Body of pancreas (tissue), 4 donors: ENCODE results near the gene FOXE3. TPM values are rescaled to one million over a fixed set of nuclear protein-coding genes. Genes with fewer than 3 reads are reported as not detected.

Experiments
- ATAC-seq: fragments of 150-250 bp; one replicate; pipeline ENCODE4 v1.9.1; 2016
- DNase-seq, 4 donors: peaks; one replicate each; pipeline ENCODE4 v3.0.0-alpha.2; 2019
- H3K27ac ChIP-seq, 4 donors: fragments of 200-600 bp; sonication (generic); 1 replicate in 3 of 4; 2 replicates in 1 of 4; pipeline versions ENCODE4 v1.5.1 to v1.6.1; 2016 to 2019; ENCODE audit warnings: mild to moderate bottlenecking in 1 of 4, mixed read lengths in 1 of 4, moderate library complexity in 1 of 4
- H3K27me3 ChIP-seq, 2 donors: fragments of 200-600 bp; sonication (generic); one replicate each; pipeline ENCODE4 v1.6.0; 2016; ENCODE audit warnings: mild to moderate bottlenecking in 1 of 2
- H3K36me3 ChIP-seq, 2 donors: fragments of 200-600 bp; sonication (generic); replicated peaks in 1 of 2; 2 replicates each; pipeline ENCODE4 v1.5.1; 2016; ENCODE audit warnings: low read depth in 2 of 2; ENCODE audit not compliant: insufficient read depth in 1 of 2
- H3K4me1 ChIP-seq: fragments of 200-600 bp; sonication (generic); one replicate; pipeline ENCODE4 v1.6.0; 2016
- H3K4me3 ChIP-seq, 2 donors: fragments of 200-600 bp; sonication (generic); 1 replicate in 1 of 2; 2 replicates in 1 of 2; pipeline ENCODE4 v1.5.1; 2016 to 2019
- H3K9me3 ChIP-seq, 3 donors: fragments of 200-600 bp; sonication (generic); 1 replicate in 2 of 3; 2 replicates in 1 of 3; pipeline ENCODE4 v1.5.1; 2016
- CTCF ChIP-seq, 7 experiments: fragments of 450-650 bp in 4 of 7; fragments of 200-600 bp in 3 of 7; sonication (generic) in 3 of 7; IDR thresholded peaks; one replicate each; pipeline ENCODE4 v1.5.1; 2016 to 2019; ENCODE audit warnings: antibody characterized with exemption in 7 of 7
- POLR2A ChIP-seq, 3 donors: fragments of 450-650 bp; IDR thresholded peaks; one replicate each; pipeline ENCODE4 v1.6.1; 2016; ENCODE audit warnings: antibody characterized with exemption in 3 of 3, mild to moderate bottlenecking in 2 of 3
- WGBS, 2 donors: methylation state at CpG; one replicate each; pipeline ENCODE4 v1.1.5; 2017; 5-methylcytosine and 5-hydroxymethylcytosine counted together
- intact Hi-C: fragments of 100-400 bp; cut with DNase I; formaldehyde crosslinking; loops from one replicate; pipeline ENCODE4 v1.15.1; 2023
- total RNA-seq, 2 donors: library from RNA; depleted of rRNA; stranded (reverse); fragments of >200 nt; gene quantifications; one replicate each; pipeline ENCODE4 v1.1.0, GENCODE V29; 2016

Gene FOXE3
- total RNA-seq, 2 donors from 2014 or later: not detected

DNA sequence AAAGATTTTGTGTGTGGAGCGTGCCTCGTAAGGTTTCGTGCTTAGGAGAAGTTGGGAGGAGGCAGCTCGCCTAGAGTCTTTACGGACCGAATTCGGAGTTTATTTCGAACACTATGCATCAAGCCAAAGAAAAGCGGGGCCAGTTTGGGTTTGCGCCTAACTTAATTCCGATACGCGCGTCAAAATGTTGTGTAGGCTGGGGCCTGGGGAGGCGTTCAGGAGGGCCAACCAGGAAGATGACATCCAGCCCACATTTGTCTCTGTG is 28.1 kb downstream of the FOXE3 start:
- intact Hi-C loops: loop anchor here (5.0 kb wide), 1 partner anchor 278 kb away; no protein-coding TSS in a partner anchor
- no peak for ATAC-seq
- Histone ChIP-seq H3K9me3 (no peaks in the 10 kb centered on the region), H3K27ac (no peak overlapping the region), H3K27me3 (peaks cover 0 to 53% of the 10 kb centered on the region in 2 donors), H3K4me3 (no peak overlapping the region), H3K4me1 (peaks cover 17% of the 10 kb centered on the region), H3K36me3 (no peaks in the 10 kb centered on the region)
- TF ChIP-seq POLR2A (IDR thresholded peaks at IDR 0.05) (no peak), CTCF (IDR thresholded peaks at IDR 0.05) (no peak)
- no peak for DNase-seq
- WGBS, 2 donors: 11 to 18% methylated on average over 15 of the region's 15 CpGs

DNA sequence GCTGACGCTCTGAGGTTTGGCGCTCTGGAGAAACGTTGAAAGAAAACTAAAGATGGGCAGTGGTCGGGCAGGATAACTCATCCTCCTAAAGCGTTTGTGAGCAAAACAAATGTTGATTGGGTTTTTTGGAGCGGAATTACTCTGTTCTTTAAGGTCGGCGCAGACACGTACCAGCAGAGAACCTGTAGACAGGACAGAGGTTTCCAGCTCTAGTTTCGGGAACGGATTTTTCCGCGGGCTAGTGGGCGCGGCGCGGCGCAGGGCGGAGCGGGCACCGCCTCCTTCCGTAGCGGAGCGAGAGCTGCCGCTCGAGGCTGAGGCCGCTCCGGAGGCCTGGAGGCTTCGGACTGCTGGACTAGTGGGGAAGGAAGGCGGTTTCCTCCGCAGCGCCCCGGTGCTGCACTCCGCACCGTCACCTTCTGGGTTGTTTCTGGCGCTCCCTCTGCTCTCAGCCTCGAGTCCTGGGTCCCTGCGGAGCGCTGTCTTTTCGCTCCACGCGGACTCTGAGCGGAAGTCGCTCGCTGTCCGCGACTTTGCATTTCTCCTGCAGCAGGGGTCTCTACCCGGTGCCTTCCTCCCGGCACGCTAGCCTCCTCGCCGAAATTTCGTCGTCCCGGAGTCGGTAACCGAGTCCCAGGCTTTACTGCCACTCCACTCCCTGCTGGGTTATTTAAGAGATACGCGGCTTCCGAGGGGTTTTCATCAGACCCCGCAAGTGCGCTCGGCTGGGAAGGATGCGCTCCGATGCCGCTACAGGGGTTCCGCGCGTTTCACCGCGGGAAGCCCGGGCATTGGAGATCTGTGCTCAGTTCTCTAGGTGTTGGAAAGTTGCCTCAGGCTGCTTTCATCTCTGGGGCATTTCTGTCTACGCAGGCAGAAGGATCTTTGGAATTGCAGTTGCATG is 28.7 kb downstream of the FOXE3 start:
- DNase-seq: peak in 3 of 4 donors; percentile 5 to 24 (median 18)
- intact Hi-C loops: loop anchor here (5.0 kb wide), 1 partner anchor 277 kb away; no protein-coding TSS in a partner anchor

GRCh38 chr1:47445823-47446550 is 29.9 kb downstream of the FOXE3 start:
- Histone ChIP-seq H3K4me3 (no peak overlapping the region), H3K4me1 (peaks cover 14% of the 10 kb centered on the region), H3K9me3 (no peaks in the 10 kb centered on the region), H3K36me3 (no peaks in the 10 kb centered on the region), H3K27ac (no peak overlapping the region), H3K27me3 (peaks cover 0 to 54% of the 10 kb centered on the region in 2 donors)
- no peak for DNase-seq
- no peak for ATAC-seq
- TF ChIP-seq CTCF (IDR thresholded peaks at IDR 0.05): no peak
- no peak for TF ChIP-seq POLR2A (IDR thresholded peaks at IDR 0.05)
- intact Hi-C loops: no loop called here
- 6 to 12% methylated on average over 18 to 25 of the region's 25 CpGs for WGBS, 2 donors

More for the DNA sequence above, 28.7 kb downstream of the FOXE3 start:
- H3K4me3 ChIP-seq: no peak overlapping the region
- H3K36me3 ChIP-seq: no peaks in the 10 kb centered on the region
- no peaks in the 10 kb centered on the region for H3K9me3 ChIP-seq
- H3K27ac ChIP-seq: no peak overlapping the region
- peaks cover 14% of the 10 kb centered on the region for H3K4me1 ChIP-seq
- ATAC-seq: peak; percentile 22
- TF ChIP-seq CTCF (IDR thresholded peaks at IDR 0.05) (no peak), POLR2A (IDR thresholded peaks at IDR 0.05) (no peak)
- H3K27me3 ChIP-seq: peaks cover 0 to 54% of the 10 kb centered on the region in 2 donors
- 4 to 7% methylated on average over 45 to 73 of the region's 73 CpGs for whole genome bisulfite sequencing, 2 donors

DNA sequence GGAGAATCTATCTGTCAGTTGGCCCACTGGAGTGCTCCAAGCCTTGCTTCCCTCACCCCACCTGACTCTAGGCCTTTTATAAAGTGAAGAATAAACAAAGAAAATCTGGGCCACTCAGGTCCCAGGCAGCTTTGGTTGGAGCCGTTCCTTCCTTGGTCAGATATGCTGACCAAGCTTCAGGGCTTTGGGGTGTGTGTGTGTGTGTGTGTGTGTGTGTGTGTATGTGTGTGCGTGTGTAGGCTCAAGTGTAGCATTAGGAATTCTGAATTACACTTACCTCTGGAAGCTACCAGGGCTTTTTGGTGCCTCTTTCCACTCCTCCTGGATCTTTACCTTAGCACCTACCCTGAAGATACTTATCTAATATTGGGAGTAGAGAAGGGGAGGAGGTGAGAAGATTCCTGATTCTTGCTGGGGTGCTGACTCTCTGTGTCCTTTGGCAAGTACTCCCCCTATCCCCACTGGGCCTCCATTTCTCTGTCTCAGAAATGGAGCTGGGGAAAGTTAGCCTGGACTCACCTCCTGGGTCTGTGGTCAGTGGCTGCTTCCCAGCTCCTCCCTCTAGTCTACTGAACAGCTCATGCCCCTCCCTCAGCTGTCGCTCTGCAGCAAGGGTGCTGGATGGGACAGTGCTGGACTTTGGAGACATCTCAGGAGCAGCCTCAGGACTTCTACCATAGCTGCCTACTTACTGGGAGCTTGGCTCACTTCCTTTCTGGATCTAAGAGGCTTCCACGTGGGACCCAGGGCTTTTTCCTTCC is 32.6 kb downstream of the FOXE3 start:
- no peaks in the 10 kb centered on the region for H3K36me3 ChIP-seq
- ATAC-seq: no peak
- TF ChIP-seq CTCF (IDR thresholded peaks at IDR 0.05) (no peak), POLR2A (IDR thresholded peaks at IDR 0.05) (no peak)
- no peak for DNase-seq
- H3K4me3 ChIP-seq: no peak overlapping the region
- WGBS, 2 donors: 18 to 33% methylated on average over 4 of the region's 4 CpGs
- intact Hi-C loops: no loop called here
- peaks cover 14% of the 10 kb centered on the region for H3K4me1 ChIP-seq
- peaks cover 0 to 46% of the 10 kb centered on the region in 2 donors for H3K27me3 ChIP-seq
- no peak overlapping the region for H3K27ac ChIP-seq
- H3K9me3 ChIP-seq: no peaks in the 10 kb centered on the region
